OCI-LY1 (cell line): ENCODE results near the gene NECAB2.

ENCODE experiments used
- H2AFZ ChIP-seq: fragments of 200-600 bp; sonication (generic), shearing (Covaris generic); 2 replicates; pipeline ENCODE4 v1.6.0; 2014; ENCODE audit warnings: antibody characterized with exemption, mild to moderate bottlenecking, low read length
- H3F3A ChIP-seq: fragments of 200-600 bp; sonication (generic), shearing (Covaris generic); 2 replicates; pipeline ENCODE4 v1.6.0; 2014; ENCODE audit warnings: mild to moderate bottlenecking, antibody characterized with exemption, low read length, moderate library complexity; ENCODE audit not compliant: insufficient read depth
- H3K27ac ChIP-seq: fragments of 200-600 bp; sonication (generic); 2 replicates; pipeline ENCODE4 v1.5.1; 2014; ENCODE audit warnings: low read length, mixed run types, mild to moderate bottlenecking, low read depth; ENCODE audit not compliant: poor library complexity, severe bottlenecking
- H3K27me3 ChIP-seq: fragments of 200-600 bp; sonication (generic); 2 replicates; pipeline ENCODE4 v1.6.0; 2014; ENCODE audit warnings: antibody characterized with exemption, mild to moderate bottlenecking, low read length, moderate library complexity; ENCODE audit not compliant: insufficient read depth
- H3K36me3 ChIP-seq: fragments of 200-600 bp; sonication (generic); 2 replicates; pipeline ENCODE4 v1.6.1; 2014; ENCODE audit warnings: mild to moderate bottlenecking, antibody characterized with exemption, low read length, moderate library complexity, mixed read lengths; ENCODE audit not compliant: insufficient read depth
- H3K4me1 ChIP-seq: fragments of 200-600 bp; sonication (generic); 2 replicates; pipeline ENCODE4 v1.5.1; 2014; ENCODE audit warnings: mild to moderate bottlenecking, low read length, moderate library complexity; ENCODE audit not compliant: insufficient read depth, severe bottlenecking
- H3K4me2 ChIP-seq: fragments of 200-600 bp; sonication (generic), shearing (Covaris generic); 2 replicates; pipeline ENCODE4 v1.6.1; 2014; ENCODE audit warnings: low read length
- H3K4me3 ChIP-seq: fragments of 200-600 bp; sonication (generic); 2 replicates; pipeline ENCODE4 v1.5.1; 2014; ENCODE audit warnings: low read length, low read depth, mild to moderate bottlenecking, mixed read lengths; ENCODE audit not compliant: poor library complexity, severe bottlenecking
- H3K79me2 ChIP-seq: fragments of 200-600 bp; shearing (Covaris generic); 2 replicates; pipeline ENCODE4 v1.6.1; 2016; ENCODE audit warnings: mixed run types, low read length, mixed read lengths; ENCODE audit not compliant: insufficient read depth
- H3K9ac ChIP-seq: fragments of 200-600 bp; sonication (generic), shearing (Covaris generic); 2 replicates; pipeline ENCODE4 v1.6.1; 2014; ENCODE audit warnings: mild to moderate bottlenecking, low read length, mixed read lengths
- H3K9me2 ChIP-seq: fragments of 200-600 bp; sonication (generic), shearing (Covaris generic); 2 replicates; pipeline ENCODE4 v1.6.1; 2014; ENCODE audit warnings: low read depth, mild to moderate bottlenecking, low read length, mixed read lengths
- H3K9me3 ChIP-seq: fragments of 200-600 bp; shearing (Covaris generic); 2 replicates; pipeline ENCODE4 v1.6.1; 2014; ENCODE audit warnings: low read length, mixed read lengths
- H4K20me1 ChIP-seq: fragments of 200-600 bp; sonication (generic), shearing (Covaris generic); 2 replicates; pipeline ENCODE4 v1.6.0; 2016; ENCODE audit warnings: mild to moderate bottlenecking, low read length; ENCODE audit not compliant: insufficient read depth
- EZH2 ChIP-seq: fragments of 200-600 bp; sonication (generic), shearing (Covaris generic); IDR thresholded peaks from 2 replicates; pipeline ENCODE4 v1.8.0; 2017; ENCODE audit warnings: borderline replicate concordance, mixed run types, mild to moderate bottlenecking, antibody characterized with exemption, low read length, moderate library complexity, mixed read lengths
- TF ChIP-seq, protein P1 (sequence below): fragments of 200-600 bp; sonication (generic), shearing (Covaris generic); IDR thresholded peaks from 2 replicates; pipeline ENCODE4 v1.5.1; 2017; ENCODE audit warnings: mild to moderate bottlenecking, antibody characterized with exemption, low read length, moderate library complexity, mixed read lengths

Gene NECAB2

GRCh38 chr16:84009282-84009681, 41.2 kb downstream of the NECAB2 start:
- Histone ChIP-seq H3K36me3 (no peaks in the 10 kb centered on the region), H3K79me2 (no peaks in the 10 kb centered on the region), H3K9ac (no peak overlapping the region), H3K4me3 (no peak overlapping the region), H3K4me1 (no peaks in the 10 kb centered on the region), H3K4me2 (no peak overlapping the region), H3K9me3 (no peaks in the 10 kb centered on the region), H2AFZ (no peak overlapping the region), H3F3A (no peaks in the 10 kb centered on the region), H3K27me3 (0 out of 2 replicates have a peak, but pooled peaks cover 3% of the 10 kb centered on the region), H4K20me1 (no peaks in the 10 kb centered on the region), H3K27ac (no peak overlapping the region), H3K9me2 (no peaks in the 10 kb centered on the region)
- TF ChIP-seq, protein P1, sequence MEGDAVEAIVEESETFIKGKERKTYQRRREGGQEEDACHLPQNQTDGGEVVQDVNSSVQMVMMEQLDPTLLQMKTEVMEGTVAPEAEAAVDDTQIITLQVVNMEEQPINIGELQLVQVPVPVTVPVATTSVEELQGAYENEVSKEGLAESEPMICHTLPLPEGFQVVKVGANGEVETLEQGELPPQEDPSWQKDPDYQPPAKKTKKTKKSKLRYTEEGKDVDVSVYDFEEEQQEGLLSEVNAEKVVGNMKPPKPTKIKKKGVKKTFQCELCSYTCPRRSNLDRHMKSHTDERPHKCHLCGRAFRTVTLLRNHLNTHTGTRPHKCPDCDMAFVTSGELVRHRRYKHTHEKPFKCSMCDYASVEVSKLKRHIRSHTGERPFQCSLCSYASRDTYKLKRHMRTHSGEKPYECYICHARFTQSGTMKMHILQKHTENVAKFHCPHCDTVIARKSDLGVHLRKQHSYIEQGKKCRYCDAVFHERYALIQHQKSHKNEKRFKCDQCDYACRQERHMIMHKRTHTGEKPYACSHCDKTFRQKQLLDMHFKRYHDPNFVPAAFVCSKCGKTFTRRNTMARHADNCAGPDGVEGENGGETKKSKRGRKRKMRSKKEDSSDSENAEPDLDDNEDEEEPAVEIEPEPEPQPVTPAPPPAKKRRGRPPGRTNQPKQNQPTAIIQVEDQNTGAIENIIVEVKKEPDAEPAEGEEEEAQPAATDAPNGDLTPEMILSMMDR: no peak
- TF ChIP-seq EZH2: no peak

- no peak overlapping the region for H3K4me2 ChIP-seq
- 0 out of 2 replicates have a peak, but pooled peaks cover 3% of the 10 kb centered on the region for H3K27me3 ChIP-seq
- no peaks in the 10 kb centered on the region for H3K4me1 ChIP-seq
- H4K20me1 ChIP-seq: no peaks in the 10 kb centered on the region
- H3F3A ChIP-seq: no peaks in the 10 kb centered on the region
- H3K9me2 ChIP-seq: no peaks in the 10 kb centered on the region
- no peaks in the 10 kb centered on the region for H3K9me3 ChIP-seq
- no peak overlapping the region for H3K27ac ChIP-seq
- no peak overlapping the region for H3K4me3 ChIP-seq
- no peak overlapping the region for H2AFZ ChIP-seq
- TF ChIP-seq, protein P1: no peak
- no peak for TF ChIP-seq EZH2
- H3K36me3 ChIP-seq: no peaks in the 10 kb centered on the region
- H3K79me2 ChIP-seq: no peaks in the 10 kb centered on the region
- no peak overlapping the region for H3K9ac ChIP-seq
Measured at GRCh38 chr16:84013787-84014569, 45.9 kb downstream of the NECAB2 start.

GRCh38 chr16:84014570-84015327, 46.7 kb downstream of the NECAB2 start:
- Histone ChIP-seq H3F3A (no peaks in the 10 kb centered on the region), H3K27ac (no peak overlapping the region), H3K36me3 (no peaks in the 10 kb centered on the region), H3K4me3 (no peak overlapping the region), H3K9ac (no peak overlapping the region), H3K9me3 (no peaks in the 10 kb centered on the region), H4K20me1 (no peaks in the 10 kb centered on the region), H2AFZ (no peak overlapping the region), H3K4me2 (no peak overlapping the region), H3K79me2 (no peaks in the 10 kb centered on the region), H3K9me2 (no peaks in the 10 kb centered on the region), H3K4me1 (no peaks in the 10 kb centered on the region), H3K27me3 (0 out of 2 replicates have a peak, but pooled peaks cover 3% of the 10 kb centered on the region)
- TF ChIP-seq, protein P1: no peak
- TF ChIP-seq EZH2: no peak
